T-cell (primary cell): ENCODE data around the gene PPP1R9A. TPM values are rescaled to one million over a fixed set of nuclear protein-coding genes. Genes with fewer than 3 reads are reported as not detected.

Source experiments
- ATAC-seq, 4 experiments: fragments of 200-7000 bp in 3 of 4; fragments of 150-1000 bp in 1 of 4; cut with Tn5 transposase; replicated peaks in 1 of 4; 1 replicate in 3 of 4; 2 replicates in 1 of 4; pipeline ENCODE4 v1.10.0; 2021; ENCODE audit warnings: moderate library complexity in 3 of 4, mild to moderate bottlenecking in 2 of 4, moderate number of reproducible peaks in 1 of 4
- CTCF ChIA-PET, 2 donors: fragments of 300-600 bp; sonication (Branson Sonifier 250); formaldehyde crosslinking; loops; one replicate each; lab custom pipeline; 2022; ENCODE audit warnings: antibody characterized with exemption in 2 of 2; lab: Charles Lee
- POLR2A ChIA-PET, 2 donors: fragments of 300-600 bp; sonication (Branson Sonifier 250); formaldehyde crosslinking; loops; one replicate each; lab custom pipeline; 2022; ENCODE audit warnings: antibody characterized with exemption in 2 of 2; lab: Charles Lee
- DNase-seq, 35 experiments: peaks; one replicate each; pipeline versions ENCODE4 v3.0.0 to v3.0.0-alpha.2; 2013 to 2023
- H3K27ac ChIP-seq: one replicate; pipeline ENCODE4 v1.5.1; 2013; ENCODE audit warnings: low read length
- H3K27me3 ChIP-seq, 2 experiments: replicated peaks in 1 of 2; 1 replicate in 1 of 2; 2 replicates in 1 of 2; pipeline versions ENCODE4 v1.6.1 to v1.7.0; 2013; ENCODE audit warnings: low read length in 1 of 2, mixed read lengths in 1 of 2; ENCODE audit not compliant: control insufficient read depth in 2 of 2, insufficient read depth in 2 of 2; ENCODE audit errors: extremely low read depth in 1 of 2
- H3K36me3 ChIP-seq, 2 donors: 1 replicate in 1 of 2; 2 replicates in 1 of 2; pipeline versions ENCODE4 v1.6.1 to v1.7.0; 2013; ENCODE audit warnings: low read length in 1 of 2; ENCODE audit not compliant: control insufficient read depth in 2 of 2, insufficient read depth in 1 of 2; ENCODE audit errors: extremely low read depth in 1 of 2
- H3K4me1 ChIP-seq, 2 experiments: 1 replicate in 1 of 2; 2 replicates in 1 of 2; pipeline versions ENCODE4 v1.6.1 to v1.7.0; 2013; ENCODE audit warnings: low read length in 2 of 2, mixed read lengths in 1 of 2; ENCODE audit not compliant: insufficient read depth in 2 of 2, control insufficient read depth in 1 of 2; ENCODE audit errors: extremely low read depth in 1 of 2
- H3K4me3 ChIP-seq, 2 donors: 1 replicate in 1 of 2; 2 replicates in 1 of 2; pipeline versions ENCODE4 v1.5.1 to v1.7.0; 2013; ENCODE audit warnings: mild to moderate bottlenecking in 2 of 2, low read length in 1 of 2, moderate library complexity in 1 of 2; ENCODE audit not compliant: control insufficient read depth in 1 of 2; ENCODE audit errors: extremely low read depth in 1 of 2
- H3K9me3 ChIP-seq: 2 replicates; pipeline ENCODE4 v1.7.0; 2013
- H3K27ac Mint-ChIP-seq, 2 donors: one replicate each; pipeline ENCODE4 v1.8.0; 2020 to 2021; ENCODE audit warnings: mild to moderate bottlenecking in 2 of 2, mixed read lengths in 2 of 2
- H3K27me3 Mint-ChIP-seq, 2 donors: one replicate each; pipeline ENCODE4 v1.8.0; 2021 to 2022; ENCODE audit warnings: mixed read lengths in 2 of 2
- H3K36me3 Mint-ChIP-seq: one replicate; pipeline ENCODE4 v1.8.0; 2021; ENCODE audit warnings: mixed read lengths
- H3K4me1 Mint-ChIP-seq, 3 donors: one replicate each; pipeline ENCODE4 v1.8.0; 2020 to 2022; ENCODE audit warnings: mixed read lengths in 3 of 3, mild to moderate bottlenecking in 1 of 3
- H3K4me3 Mint-ChIP-seq, 3 donors: one replicate each; pipeline ENCODE4 v1.8.0; 2020 to 2022; ENCODE audit warnings: mild to moderate bottlenecking in 3 of 3, mixed read lengths in 3 of 3, moderate library complexity in 3 of 3
- H3K9me3 Mint-ChIP-seq, 3 donors: one replicate each; pipeline ENCODE4 v1.8.0; 2020 to 2022; ENCODE audit warnings: mixed read lengths in 3 of 3
- WGBS: methylation state at CpG from one replicate; pipeline ENCODE4 v1.1.5; 2013; ENCODE audit warnings: missing lambda C conversion rate; ENCODE audit not compliant: insufficient coverage; 5-methylcytosine and 5-hydroxymethylcytosine counted together
- total RNA-seq, 35 experiments: library from RNA in 6 of 35; stranded (reverse) in 6 of 35; fragments of 120-200 nt in 1 of 35; gene quantifications; one replicate each; pipeline versions ENCODE4 v1.2.1 to v1.2.4 and lab custom pipeline; 2013 to 2026

Gene PPP1R9A
- total RNA-seq, 5 donors from 2014 or later (not counting 1 experiment from before 2014, with no cell fraction given): 0.10 to 0.23 (median 0.13) TPM; not detected in 2

GRCh38 chr7:94975336-94975735 is 67.9 kb downstream of the PPP1R9A start:
- no peaks in the 10 kb centered on the region for H3K4me1 Mint-ChIP-seq
- no peaks in the 10 kb centered on the region for H3K27me3 Mint-ChIP-seq
- H3K4me1 ChIP-seq: no peaks in the 10 kb centered on the region
- ChIA-PET CTCF (no interaction called here), POLR2A (no interaction called here)
- H3K4me3 ChIP-seq: no peak overlapping the region
- no peaks in the 10 kb centered on the region for H3K9me3 ChIP-seq
- no peak overlapping the region for H3K27ac Mint-ChIP-seq
- H3K27me3 ChIP-seq: no peaks in the 10 kb centered on the region
- no peaks in the 10 kb centered on the region for H3K36me3 ChIP-seq
- no peaks in the 10 kb centered on the region for H3K36me3 Mint-ChIP-seq
- no peak for DNase-seq
- ATAC-seq: no peak
- H3K9me3 Mint-ChIP-seq: peaks cover 0 to 5% (median 0%) of the 10 kb centered on the region in 3 donors
- H3K27ac ChIP-seq: no peak overlapping the region
- no peak overlapping the region for H3K4me3 Mint-ChIP-seq

GRCh38 chr7:94980418-94981142 is 73.2 kb downstream of the PPP1R9A start:
- H3K4me3 Mint-ChIP-seq: no peak overlapping the region
- POLR2A ChIA-PET: interaction anchor here in 1 of 2 donors (0.7 kb wide), 1 partner anchor 37 kb away, joined by 3 read pairs; no protein-coding TSS in a partner anchor
- H3K9me3 ChIP-seq: no peaks in the 10 kb centered on the region
- ATAC-seq (no peak), DNase-seq (no peak)
- H3K27me3 ChIP-seq: no peaks in the 10 kb centered on the region
- CTCF ChIA-PET: interaction anchor here in 1 of 2 donors (0.6 to 0.7 kb wide), 3 partner anchors 139 to 1601 kb away, joined by 3 to 5 read pairs (median 4); no protein-coding TSS in a partner anchor
- H3K27ac ChIP-seq: no peak overlapping the region
- H3K27ac Mint-ChIP-seq: no peak overlapping the region
- no peaks in the 10 kb centered on the region for H3K27me3 Mint-ChIP-seq
- H3K9me3 Mint-ChIP-seq: peaks cover 0 to 5% (median 4%) of the 10 kb centered on the region in 3 donors
- no peaks in the 10 kb centered on the region for H3K4me1 ChIP-seq
- H3K36me3 ChIP-seq: no peaks in the 10 kb centered on the region
- H3K4me1 Mint-ChIP-seq: no peaks in the 10 kb centered on the region
- H3K4me3 ChIP-seq: no peak overlapping the region
- no CpG with 5 or more reads among the region's 6 CpGs for WGBS
- no peaks in the 10 kb centered on the region for H3K36me3 Mint-ChIP-seq

GRCh38 chr7:94995921-94996320 is 88.5 kb downstream of the PPP1R9A start:
- DNase-seq: no peak
- no peaks in the 10 kb centered on the region for H3K9me3 ChIP-seq
- no peaks in the 10 kb centered on the region for H3K27me3 ChIP-seq
- Mint-ChIP-seq H3K27ac (no peak overlapping the region), H3K4me1 (no peaks in the 10 kb centered on the region), H3K4me3 (no peak overlapping the region), H3K36me3 (no peaks in the 10 kb centered on the region), H3K27me3 (no peaks in the 10 kb centered on the region), H3K9me3 (peaks cover 0 to 6% (median 0%) of the 10 kb centered on the region in 3 donors)
- POLR2A ChIA-PET: no interaction called here
- no CpG with 5 or more reads among the region's 1 CpG for WGBS
- H3K4me3 ChIP-seq: no peak overlapping the region
- no peak for ATAC-seq
- H3K4me1 ChIP-seq: no peaks in the 10 kb centered on the region
- no peak overlapping the region for H3K27ac ChIP-seq
- H3K36me3 ChIP-seq: no peaks in the 10 kb centered on the region
- CTCF ChIA-PET: no interaction called here

GRCh38 chr7:94996369-94996768 is 89.0 kb downstream of the PPP1R9A start:
- Mint-ChIP-seq H3K27me3 (no peaks in the 10 kb centered on the region), H3K36me3 (no peaks in the 10 kb centered on the region), H3K4me1 (no peaks in the 10 kb centered on the region), H3K27ac (no peak overlapping the region), H3K9me3 (peaks cover 0 to 2% (median 0%) of the 10 kb centered on the region in 3 donors), H3K4me3 (no peak overlapping the region)
- Histone ChIP-seq H3K27me3 (no peaks in the 10 kb centered on the region), H3K9me3 (no peaks in the 10 kb centered on the region), H3K36me3 (no peaks in the 10 kb centered on the region), H3K4me1 (no peaks in the 10 kb centered on the region), H3K27ac (no peak overlapping the region), H3K4me3 (no peak overlapping the region)
- ChIA-PET POLR2A (no interaction called here), CTCF (no interaction called here)
- DNase-seq: no peak
- no peak for ATAC-seq

GRCh38 chr7:94997547-94997946 is 90.2 kb downstream of the PPP1R9A start:
- ChIA-PET POLR2A (no interaction called here), CTCF (no interaction called here)

GRCh38 chr7:94998266-94999068 is 91.1 kb downstream of the PPP1R9A start:
- Histone ChIP-seq H3K4me1 (no peaks in the 10 kb centered on the region), H3K4me3 (no peak overlapping the region), H3K27ac (no peak overlapping the region), H3K9me3 (no peaks in the 10 kb centered on the region), H3K36me3 (no peaks in the 10 kb centered on the region), H3K27me3 (no peaks in the 10 kb centered on the region)
- WGBS: no CpG with 5 or more reads among the region's 3 CpGs
- no peak for DNase-seq
- H3K4me3 Mint-ChIP-seq: no peak overlapping the region
- H3K36me3 Mint-ChIP-seq: no peaks in the 10 kb centered on the region
- H3K9me3 Mint-ChIP-seq: peaks cover 0 to 2% (median 0%) of the 10 kb centered on the region in 3 donors
- ATAC-seq: no peak
- POLR2A ChIA-PET: no interaction called here
- no peaks in the 10 kb centered on the region for H3K4me1 Mint-ChIP-seq
- H3K27me3 Mint-ChIP-seq: no peaks in the 10 kb centered on the region
- CTCF ChIA-PET: interaction anchor here in 1 of 2 donors (0.5 kb wide), 1 partner anchor 1142 kb away, joined by 4 read pairs; no protein-coding TSS in a partner anchor
- H3K27ac Mint-ChIP-seq: no peak overlapping the region

More at GRCh38 chr7:94997547-94997946, 90.2 kb downstream of the PPP1R9A start:
- H3K4me1 ChIP-seq: no peaks in the 10 kb centered on the region
- Mint-ChIP-seq H3K9me3 (peaks cover 0 to 2% (median 0%) of the 10 kb centered on the region in 3 donors), H3K27me3 (no peaks in the 10 kb centered on the region), H3K4me1 (no peaks in the 10 kb centered on the region), H3K36me3 (no peaks in the 10 kb centered on the region), H3K27ac (no peak overlapping the region), H3K4me3 (no peak overlapping the region)
- ATAC-seq (no peak), DNase-seq (no peak)
- H3K4me3 ChIP-seq: no peak overlapping the region
- H3K27me3 ChIP-seq: no peaks in the 10 kb centered on the region
- WGBS: no CpG with 5 or more reads among the region's 2 CpGs
- H3K9me3 ChIP-seq: no peaks in the 10 kb centered on the region
- no peak overlapping the region for H3K27ac ChIP-seq
- no peaks in the 10 kb centered on the region for H3K36me3 ChIP-seq
